ENCODE data around the gene ZNF215.
"Not testable (repeated sequence)": the region's sequence is repeated elsewhere in the genome, so short reads cannot be mapped to it uniquely, and the experiment has no call there.

The ZNF215 gene

GRCh38 chr11:6926208-6927029 lies at the start of gene ZNF215:
Gene ZNF215, plus strand, starts transcription at chr11:6926426. Its CDS starts 5,847 bp downstream, at chr11:6932273.
- H3K4me3 ChIP-seq (ENCODE audit: low read depth in 1 of 2, low read length in 1 of 2): peak within 1 kb of the TSS; percentile 31 to 60
- H3K9me3 ChIP-seq: no peaks in the 10 kb centered on the region
- no peaks in the 10 kb centered on the region for H3K36me3 ChIP-seq
- no peak for TF ChIP-seq CTCF (IDR thresholded peaks at IDR 0.05)
- no peak within 1 kb of the TSS for H3K27ac ChIP-seq
- H3K4me1 ChIP-seq (ENCODE audit: control insufficient read depth in 1 of 2, insufficient read depth in 1 of 2, low read depth in 1 of 2, low read length in 1 of 2): peaks cover 0 to 13% of the 10 kb centered on the region in 2 experiments
- peaks cover 36% of the 10 kb centered on the region for H3K27me3 ChIP-seq

GRCh38 chr11:6876914-6877313 lies 49.3 kb upstream of the ZNF215 start:
- Histone ChIP-seq H3K27me3 (no peaks in the 10 kb centered on the region), H3K4me1 (ENCODE audit: control insufficient read depth in 1 of 2, insufficient read depth in 1 of 2, low read depth in 1 of 2, low read length in 1 of 2) (no peaks in the 10 kb centered on the region), H3K27ac (no peak overlapping the region), H3K36me3 (no peaks in the 10 kb centered on the region), H3K9me3 (no peaks in the 10 kb centered on the region), H3K4me3 (ENCODE audit: low read depth in 1 of 2, low read length in 1 of 2) (no peak overlapping the region)
- no peak for TF ChIP-seq CTCF (IDR thresholded peaks at IDR 0.05)

GRCh38 chr11:6882751-6883150 lies 43.5 kb upstream of the ZNF215 start:
- H3K4me1 ChIP-seq (ENCODE audit: control insufficient read depth in 1 of 2, insufficient read depth in 1 of 2, low read depth in 1 of 2, low read length in 1 of 2): no peaks in the 10 kb centered on the region
- TF ChIP-seq CTCF (IDR thresholded peaks at IDR 0.05): no peak
- no peaks in the 10 kb centered on the region for H3K36me3 ChIP-seq

GRCh38 chr11:6887711-6888110 lies 38.5 kb upstream of the ZNF215 start:
- H3K9me3 ChIP-seq; H3K4me3 ChIP-seq (ENCODE audit: low read depth in 1 of 2, low read length in 1 of 2); H3K27me3 ChIP-seq; H3K36me3 ChIP-seq; H3K4me1 ChIP-seq (ENCODE audit: control insufficient read depth in 1 of 2, insufficient read depth in 1 of 2, low read depth in 1 of 2, low read length in 1 of 2); H3K27ac ChIP-seq: not testable (repeated sequence)

More at GRCh38 chr11:6882751-6883150, 43.5 kb upstream of the ZNF215 start:
- no peaks in the 10 kb centered on the region for H3K9me3 ChIP-seq
- peaks cover 5% of the 10 kb centered on the region for H3K27me3 ChIP-seq
- H3K27ac ChIP-seq: no peak overlapping the region
- no peak overlapping the region for H3K4me3 ChIP-seq (ENCODE audit: low read depth in 1 of 2, low read length in 1 of 2)

- H3K36me3 ChIP-seq: no peaks in the 10 kb centered on the region
- H3K4me1 ChIP-seq (ENCODE audit: control insufficient read depth in 1 of 2, insufficient read depth in 1 of 2, low read depth in 1 of 2, low read length in 1 of 2): no peaks in the 10 kb centered on the region
- H3K27me3 ChIP-seq: peaks cover 3% of the 10 kb centered on the region
- no peak overlapping the region for H3K4me3 ChIP-seq (ENCODE audit: low read depth in 1 of 2, low read length in 1 of 2)
- H3K27ac ChIP-seq: no peak overlapping the region
- no peaks in the 10 kb centered on the region for H3K9me3 ChIP-seq
- TF ChIP-seq CTCF (IDR thresholded peaks at IDR 0.05): no peak
Observed at GRCh38 chr11:6888830-6889229, 37.4 kb upstream of the ZNF215 start.

- Histone ChIP-seq H3K4me3 (ENCODE audit: low read depth in 1 of 2, low read length in 1 of 2) (no peak overlapping the region), H3K36me3 (no peaks in the 10 kb centered on the region), H3K4me1 (ENCODE audit: control insufficient read depth in 1 of 2, insufficient read depth in 1 of 2, low read depth in 1 of 2, low read length in 1 of 2) (no peaks in the 10 kb centered on the region), H3K9me3 (no peaks in the 10 kb centered on the region), H3K27me3 (no peaks in the 10 kb centered on the region), H3K27ac (no peak overlapping the region)
- no peak for TF ChIP-seq CTCF (IDR thresholded peaks at IDR 0.05)
Observed at GRCh38 chr11:6889835-6890234, 36.4 kb upstream of the ZNF215 start.

Data from neutrophil (primary cell).